HG03175 (cell line): Measurements from ENCODE around the gene RALGAPA2.
A peak's percentile ranks its signal among the peaks of the same experiment; 100 is the strongest.
"Not testable (repeated sequence)": the region's sequence is repeated elsewhere in the genome, so short reads cannot be mapped to it uniquely, and the experiment has no call there.

ENCODE experiments used
- ATAC-seq: cut with Tn5 transposase; IDR thresholded peaks from one replicate; pipeline ENCODE4 v1.9.1; 2021; ENCODE audit warnings: mild to moderate bottlenecking, moderate library complexity; ENCODE audit not compliant: unreplicated experiment

The RALGAPA2 gene

GRCh38 chr20:20547876-20548266 is 164.6 kb downstream of the RALGAPA2 start:
- ATAC-seq, result no peak

GRCh38 chr20:20547221-20547875 is 165.1 kb downstream of the RALGAPA2 start:
- ATAC-seq, result no peak

- ATAC-seq, result no peak
Observed at GRCh38 chr20:20546402-20546801, 166.0 kb downstream of the RALGAPA2 start.

GRCh38 chr20:20543348-20543747 is 169.1 kb downstream of the RALGAPA2 start:
- ATAC-seq, result not testable (repeated sequence)

- no peak for ATAC-seq
Observed at GRCh38 chr20:20536240-20536933, 176.1 kb downstream of the RALGAPA2 start.

- ATAC-seq, result no peak
Observed at GRCh38 chr20:20535051-20535450, 177.4 kb downstream of the RALGAPA2 start.

- no peak for ATAC-seq
Observed at GRCh38 chr20:20531283-20531682, 181.2 kb downstream of the RALGAPA2 start.

- ATAC-seq, result no peak
Observed at GRCh38 chr20:20530428-20531151, 181.9 kb downstream of the RALGAPA2 start.

- ATAC-seq, result no peak
Observed at GRCh38 chr20:20529597-20529996, 182.8 kb downstream of the RALGAPA2 start.

- ATAC-seq, result no peak
Observed at GRCh38 chr20:20528861-20529260, 183.6 kb downstream of the RALGAPA2 start.

- no peak for ATAC-seq
Observed at GRCh38 chr20:20527661-20528060, 184.8 kb downstream of the RALGAPA2 start.

- no peak for ATAC-seq
Observed at GRCh38 chr20:20525756-20526155, 186.7 kb downstream of the RALGAPA2 start.

GRCh38 chr20:20525214-20525613 is 187.2 kb downstream of the RALGAPA2 start:
- ATAC-seq, result no peak

- ATAC-seq, result no peak
Observed at GRCh38 chr20:20524756-20525155, 187.7 kb downstream of the RALGAPA2 start.

GRCh38 chr20:20521736-20522135 is 190.7 kb downstream of the RALGAPA2 start:
- ATAC-seq, result no peak

- no peak for ATAC-seq
Observed at GRCh38 chr20:20520776-20521175, 191.7 kb downstream of the RALGAPA2 start.

- no peak for ATAC-seq
Observed at GRCh38 chr20:20519269-20519668, 193.2 kb downstream of the RALGAPA2 start.

- peak; percentile 67 for ATAC-seq
Observed at GRCh38 chr20:20518263-20518662, 194.2 kb downstream of the RALGAPA2 start.

- ATAC-seq, result no peak
Observed at GRCh38 chr20:20517296-20517695, 195.1 kb downstream of the RALGAPA2 start.

GRCh38 chr20:20513720-20514119 is 198.7 kb downstream of the RALGAPA2 start:
- no peak for ATAC-seq

GRCh38 chr20:20505554-20505953 is 206.9 kb downstream of the RALGAPA2 start:
- ATAC-seq, result peak; percentile 67
